NCI-H82 (cell line): ENCODE measurements around the gene CATSPERD.

Experiments used
- DNase-seq: peaks from one replicate; lab custom pipeline; 2025; lab: John Stamatoyannopoulos, UW

CATSPERD gene, protein sequence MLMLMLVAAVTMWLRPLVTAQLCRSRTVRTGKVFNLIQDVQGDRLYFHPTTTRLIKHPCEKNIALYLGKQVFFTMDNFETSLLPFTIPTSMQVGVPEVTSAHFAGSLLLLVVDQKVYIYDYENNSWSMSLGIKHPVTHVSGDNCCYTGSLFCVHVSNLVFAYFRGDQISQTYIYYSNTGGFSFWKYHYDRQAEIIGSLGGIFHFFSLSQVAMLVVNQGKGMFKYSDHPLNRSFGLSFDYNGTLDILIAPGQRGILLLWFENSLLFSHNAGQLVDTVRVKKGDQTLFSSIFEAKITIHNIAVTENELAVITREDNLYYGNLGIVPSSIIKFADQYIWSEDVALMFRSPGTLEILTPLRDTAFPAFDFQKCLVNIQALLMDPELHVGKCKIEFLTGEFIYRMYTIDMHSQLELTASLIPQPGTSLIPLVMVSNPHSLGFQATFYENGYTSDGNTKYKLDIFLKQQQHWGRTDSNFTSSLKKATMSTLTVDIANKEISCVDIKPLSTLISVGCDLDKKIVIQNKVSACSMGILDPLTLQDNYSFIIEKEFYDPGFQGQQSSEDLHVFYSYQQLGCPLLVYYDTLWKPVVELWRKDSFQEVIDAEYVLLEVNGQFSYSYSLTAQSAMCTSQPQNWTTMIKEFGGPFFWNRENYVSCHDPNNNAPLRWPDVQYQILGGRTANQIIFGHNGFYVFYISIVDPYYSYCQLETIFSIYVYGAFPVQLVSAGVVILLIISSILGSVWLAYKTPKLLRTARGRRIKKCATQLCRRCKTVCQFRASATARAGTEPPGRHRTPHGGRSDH

DNA sequence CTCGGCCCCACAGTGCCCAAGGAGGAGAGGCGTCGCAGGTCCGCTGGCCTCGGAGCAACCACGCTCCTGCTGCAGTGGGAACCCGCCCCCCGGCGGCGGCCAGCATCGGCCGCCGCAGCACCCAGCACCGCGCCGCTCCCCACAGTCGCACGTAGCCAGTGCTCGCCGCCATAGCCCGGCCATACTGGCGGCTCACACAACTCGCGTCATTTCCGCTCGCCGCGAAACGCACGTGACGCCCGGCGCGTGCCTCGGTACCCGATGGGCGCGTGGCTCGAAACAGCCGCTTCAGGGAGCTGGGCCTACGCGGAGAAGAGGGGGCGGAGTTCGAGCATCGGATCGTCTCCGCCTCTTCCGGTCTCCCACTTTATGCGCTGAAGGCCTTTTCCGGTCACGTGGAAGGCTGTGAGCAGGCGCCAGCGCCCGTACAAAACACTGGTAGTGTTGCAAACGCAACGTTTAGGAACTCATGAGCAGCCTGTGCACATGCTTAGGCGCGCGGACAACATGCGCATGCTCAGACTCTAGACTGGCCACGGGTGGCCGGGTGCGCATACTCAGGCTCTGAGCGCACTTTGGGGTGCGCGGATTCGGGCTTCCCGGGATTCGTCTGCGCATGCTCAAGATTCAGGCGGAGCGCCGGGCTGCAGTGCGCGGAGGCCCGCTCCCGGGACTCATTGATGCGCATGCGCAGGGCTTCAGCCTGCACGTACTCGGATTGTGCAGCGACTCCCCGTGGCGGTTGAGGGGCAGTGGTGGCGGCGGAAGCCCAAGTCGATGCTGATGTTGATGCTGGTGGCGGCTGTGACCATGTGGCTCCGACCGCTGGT is at the start of gene CATSPERD, which contains the start of gene LONP1:
Gene CATSPERD, plus strand, starts transcription at position 677 of the 830 bp plus-strand sequence. Its CDS starts 101 bp downstream, at position 778.
Gene LONP1, minus strand, starts transcription at position 186 of the 830 bp plus-strand sequence. Its CDS starts 14 bp downstream, at position 172.
- peak; percentile 99 for DNase-seq

- DNase-seq: no peak
Observed at GRCh38 chr19:5671600-5671999, 48.8 kb upstream of the CATSPERD start.

GRCh38 chr19:5672708-5673459 is 47.6 kb upstream of the CATSPERD start:
- DNase-seq: no peak

DNA sequence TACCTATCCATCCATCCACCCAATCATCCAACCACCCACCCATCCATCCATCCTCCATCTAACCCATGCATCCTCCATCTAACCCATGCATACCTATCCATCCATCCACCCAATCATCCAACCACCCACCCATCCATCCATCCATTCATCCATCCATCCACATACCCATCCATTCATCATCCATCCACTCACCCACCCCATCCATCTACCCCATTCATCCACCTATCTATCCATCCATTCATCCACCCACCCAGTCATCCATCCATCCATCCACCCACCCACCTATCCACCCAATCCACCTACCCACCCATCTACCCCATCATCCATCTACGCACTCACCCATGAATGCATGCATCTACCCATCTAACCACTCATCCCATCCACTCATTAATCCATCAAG is 46.7 kb upstream of the CATSPERD start:
- DNase-seq: no peak

DNA sequence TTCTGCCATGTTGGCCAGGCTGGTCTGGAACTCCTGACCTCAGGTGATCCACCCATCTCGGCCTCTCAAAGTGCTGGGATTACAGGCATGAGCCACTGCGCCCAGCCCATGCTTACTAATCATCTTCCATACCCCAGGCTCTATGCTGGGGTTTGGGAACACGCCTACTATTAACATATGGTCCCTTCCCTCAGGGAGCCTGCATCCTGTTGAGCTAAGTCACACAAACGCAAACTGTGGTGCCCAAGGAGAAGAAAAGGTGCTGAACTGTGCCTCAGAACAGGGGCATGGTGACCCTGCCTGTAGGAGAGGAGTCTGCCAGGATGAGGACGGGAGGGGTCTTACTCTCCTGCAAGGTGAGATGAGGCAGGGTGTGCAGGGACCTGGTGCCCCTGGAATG is 45.7 kb upstream of the CATSPERD start:
- no peak for DNase-seq

DNA sequence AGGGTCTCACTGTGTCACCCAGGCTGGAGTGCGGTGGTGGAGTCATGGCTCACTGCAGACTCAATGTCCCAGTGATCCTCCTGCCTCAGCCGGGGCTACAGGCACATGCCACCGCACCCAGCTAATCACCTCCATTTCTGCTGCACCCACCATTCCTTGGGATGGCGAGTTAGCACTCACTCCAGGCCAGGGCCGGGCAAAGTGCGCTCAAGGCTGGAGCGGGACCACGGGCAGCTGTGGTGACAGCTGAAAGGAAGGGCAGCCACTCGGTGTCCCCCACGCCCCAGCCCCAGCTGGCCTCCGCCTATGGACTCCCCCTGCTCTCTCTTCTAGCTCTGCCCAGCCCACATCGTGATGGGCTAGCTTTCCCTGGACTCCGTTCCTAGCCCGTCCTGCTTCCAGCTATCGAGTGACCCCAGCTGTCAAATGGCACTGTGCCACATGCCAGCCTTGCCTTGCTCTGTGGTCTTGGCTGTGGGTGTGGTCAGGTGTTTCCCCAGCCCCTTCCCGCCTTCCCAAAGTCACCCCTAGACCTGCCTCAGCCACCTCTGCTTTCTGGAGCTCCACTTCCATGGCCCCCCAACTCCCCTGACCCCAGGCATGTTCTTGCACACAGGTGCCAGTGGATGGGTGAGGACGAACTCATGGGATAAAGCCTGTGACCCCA is 44.2 kb upstream of the CATSPERD start:
- DNase-seq: no peak

GRCh38 chr19:5676772-5677105 is 43.7 kb upstream of the CATSPERD start:
- DNase-seq: no peak

- DNase-seq: no peak
Observed at GRCh38 chr19:5677136-5677535, 43.3 kb upstream of the CATSPERD start.

- DNase-seq: no peak
Observed at GRCh38 chr19:5677580-5677979, 42.9 kb upstream of the CATSPERD start.

DNA sequence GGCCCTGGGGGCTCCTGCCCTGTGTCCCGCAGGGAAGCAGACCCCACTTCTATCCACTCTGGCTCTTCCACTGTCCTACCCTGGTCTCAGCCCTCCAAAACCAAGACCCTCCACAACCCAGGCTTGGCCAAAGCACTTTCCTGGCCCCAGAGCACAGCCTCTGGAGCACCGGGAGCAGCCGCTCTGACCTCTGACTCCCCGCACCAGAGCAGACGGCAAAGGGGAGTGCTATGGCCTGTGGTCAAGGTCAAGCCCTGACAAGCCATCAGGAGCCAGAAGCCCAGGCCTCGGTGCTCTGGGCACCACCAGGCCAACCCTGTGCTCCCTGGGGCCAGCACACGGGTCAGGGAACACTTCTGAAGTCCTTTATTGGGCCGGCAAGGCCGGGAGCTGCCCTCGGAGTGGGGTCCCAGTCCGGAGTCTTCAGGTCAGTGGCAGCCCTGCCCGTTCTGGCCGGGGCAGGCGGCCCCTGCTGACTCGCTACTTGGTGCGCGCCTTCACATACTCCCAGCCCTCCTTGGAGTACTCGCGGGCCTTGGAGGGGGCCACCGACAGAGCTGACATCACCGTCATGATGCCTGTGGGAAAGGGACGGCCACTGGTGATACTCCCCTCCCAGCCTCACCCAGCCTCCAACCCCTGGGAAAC is 42.2 kb upstream of the CATSPERD start:
- DNase-seq: no peak

DNA sequence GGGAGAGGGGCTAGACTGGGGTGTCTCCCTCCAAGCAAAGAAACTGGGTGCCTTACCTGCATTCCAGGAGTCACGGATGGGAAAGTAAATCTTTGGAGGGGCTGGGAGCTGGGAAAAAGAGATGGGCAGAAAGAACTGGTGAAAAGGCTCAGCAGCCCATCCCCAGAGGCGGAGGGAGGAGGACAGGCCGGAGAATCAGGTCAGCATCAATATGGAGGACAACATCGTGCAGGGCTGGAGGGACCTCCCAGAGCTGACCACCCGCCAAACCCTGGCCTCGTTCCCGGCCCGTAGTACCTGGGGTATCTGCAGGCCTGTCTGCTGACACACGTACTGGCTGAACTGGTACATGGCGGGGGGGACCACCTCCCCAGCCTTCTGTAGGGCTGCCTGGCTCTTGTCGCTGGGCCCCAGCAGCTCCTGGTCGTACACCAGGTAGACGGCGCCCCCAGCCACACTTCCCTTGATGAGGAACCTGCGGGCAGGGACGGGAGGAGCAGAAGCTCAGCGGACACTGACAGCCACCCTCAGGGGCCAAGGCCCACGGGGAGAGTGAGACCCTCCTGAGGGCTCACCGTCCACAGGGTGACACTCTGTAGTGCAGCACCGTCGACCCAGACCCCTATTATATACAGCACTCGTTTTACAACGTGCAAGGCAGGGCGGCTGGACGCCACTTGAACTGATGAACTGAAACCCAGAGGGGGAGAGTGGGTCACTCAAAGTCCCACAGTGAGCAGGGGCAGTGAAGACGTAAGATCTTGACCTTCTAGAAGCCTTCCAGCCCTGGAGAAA is 41.0 kb upstream of the CATSPERD start:
- no peak for DNase-seq

- peak; percentile 60 for DNase-seq
Observed at GRCh38 chr19:5680084-5680436, 40.4 kb upstream of the CATSPERD start.

GRCh38 chr19:5680437-5681368 is 39.7 kb upstream of the CATSPERD start, which contains the start of the genes HSD11B1L and MICOS13:
HSD11B1L (plus strand) TSS chr19:5681027; CDS start chr19:5684833, 3,806 bp downstream.
MICOS13 (minus strand) TSS chr19:5680516; CDS start chr19:5680486, 30 bp downstream.
- peak; percentile 99 for DNase-seq

GRCh38 chr19:5681391-5682106 is 38.9 kb upstream of the CATSPERD start:
- peak; percentile 53 for DNase-seq

DNA sequence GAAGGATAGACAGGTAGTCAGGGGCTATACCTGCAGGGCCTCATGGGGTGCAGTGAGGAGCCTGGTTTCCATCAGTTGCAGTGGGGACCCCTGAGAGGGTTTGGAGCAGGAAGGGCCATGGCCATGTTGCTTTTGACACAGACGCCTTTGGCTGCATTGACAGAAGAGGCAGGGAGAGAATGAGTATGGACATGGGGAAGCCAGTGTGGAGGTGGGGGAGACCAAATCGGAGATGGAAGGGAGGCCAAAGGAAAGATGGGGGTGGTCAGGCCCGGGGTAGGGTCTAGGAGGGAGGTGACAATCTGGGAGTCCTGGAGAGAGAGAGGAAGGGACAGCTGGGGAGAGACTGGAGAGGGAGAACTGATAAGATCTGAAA is 38.3 kb upstream of the CATSPERD start:
- no peak for DNase-seq

- DNase-seq: no peak
Observed at GRCh38 chr19:5683177-5683886, 37.1 kb upstream of the CATSPERD start.
